A549 (cell line): ENCODE results near the gene HS3ST3A1.

Experiments
- CTCF ChIP-seq: fragments of >200 bp; sonication (Bioruptor Twin); formaldehyde crosslinking; IDR thresholded peaks from 3 replicates; pipeline ENCODE4 v1.5.1; 2016
- NR3C1 ChIP-seq: fragments of >200 bp; sonication (Bioruptor Twin); formaldehyde crosslinking; IDR thresholded peaks from 3 replicates; pipeline ENCODE4 v1.6.1; 2017

- TF ChIP-seq CTCF (no peak), NR3C1 (no peak)
Measured at GRCh38 chr17:13594310-13594709, 7.4 kb downstream of the HS3ST3A1 start.
